ENCODE results near the gene ZNHIT2.

DNA sequence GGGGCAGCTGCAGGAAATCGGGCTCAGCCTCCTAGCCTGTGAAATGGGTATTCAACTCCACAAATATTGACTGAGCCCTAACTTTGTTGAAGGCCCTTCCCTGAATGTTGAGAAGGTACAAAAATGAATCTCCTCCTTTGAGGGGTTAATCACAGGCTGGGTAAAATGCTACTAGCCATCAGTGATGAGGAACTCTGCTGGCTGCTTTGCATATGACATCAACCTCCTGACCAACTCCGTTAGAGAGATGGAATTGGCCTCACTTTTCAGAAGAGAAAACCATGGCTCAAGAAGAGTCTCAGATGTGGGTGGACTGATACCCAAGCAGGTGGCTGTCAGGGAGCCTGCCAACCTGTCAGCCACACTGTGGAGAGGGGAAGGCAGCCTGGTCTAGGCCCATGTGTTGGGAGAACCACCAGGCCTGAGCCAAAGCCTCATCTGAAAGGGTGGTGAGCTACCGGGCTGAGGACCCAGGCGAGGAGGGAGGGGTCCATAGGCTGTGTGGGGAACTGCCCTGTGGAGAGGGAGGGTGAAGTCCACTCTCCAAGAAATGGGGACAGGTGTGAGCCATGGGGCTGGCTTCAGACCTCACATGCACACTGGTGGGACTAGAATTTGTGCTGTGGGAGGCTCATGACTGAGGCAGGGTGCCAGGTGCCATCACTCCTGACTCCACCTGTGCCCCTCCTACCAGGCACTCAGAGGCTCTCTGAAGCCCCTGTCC is 45.4 kb downstream of the ZNHIT2 start:
- no peak for TF ChIP-seq MAFK (IDR thresholded peaks at IDR 0.05; ENCODE audit: low read depth, low read length)
- TF ChIP-seq, protein P1, sequence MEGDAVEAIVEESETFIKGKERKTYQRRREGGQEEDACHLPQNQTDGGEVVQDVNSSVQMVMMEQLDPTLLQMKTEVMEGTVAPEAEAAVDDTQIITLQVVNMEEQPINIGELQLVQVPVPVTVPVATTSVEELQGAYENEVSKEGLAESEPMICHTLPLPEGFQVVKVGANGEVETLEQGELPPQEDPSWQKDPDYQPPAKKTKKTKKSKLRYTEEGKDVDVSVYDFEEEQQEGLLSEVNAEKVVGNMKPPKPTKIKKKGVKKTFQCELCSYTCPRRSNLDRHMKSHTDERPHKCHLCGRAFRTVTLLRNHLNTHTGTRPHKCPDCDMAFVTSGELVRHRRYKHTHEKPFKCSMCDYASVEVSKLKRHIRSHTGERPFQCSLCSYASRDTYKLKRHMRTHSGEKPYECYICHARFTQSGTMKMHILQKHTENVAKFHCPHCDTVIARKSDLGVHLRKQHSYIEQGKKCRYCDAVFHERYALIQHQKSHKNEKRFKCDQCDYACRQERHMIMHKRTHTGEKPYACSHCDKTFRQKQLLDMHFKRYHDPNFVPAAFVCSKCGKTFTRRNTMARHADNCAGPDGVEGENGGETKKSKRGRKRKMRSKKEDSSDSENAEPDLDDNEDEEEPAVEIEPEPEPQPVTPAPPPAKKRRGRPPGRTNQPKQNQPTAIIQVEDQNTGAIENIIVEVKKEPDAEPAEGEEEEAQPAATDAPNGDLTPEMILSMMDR (IDR thresholded peaks at IDR 0.05; ENCODE audit: control extremely low read depth in 1 of 3, insufficient read depth in 1 of 3, low read depth in 1 of 3, low read length in 3 of 3) = no peak
- no peak for TF ChIP-seq ZNF274 (IDR thresholded peaks at IDR 0.05; ENCODE audit: borderline replicate concordance, extremely low read depth, low read length)
- TF ChIP-seq, protein P2, sequence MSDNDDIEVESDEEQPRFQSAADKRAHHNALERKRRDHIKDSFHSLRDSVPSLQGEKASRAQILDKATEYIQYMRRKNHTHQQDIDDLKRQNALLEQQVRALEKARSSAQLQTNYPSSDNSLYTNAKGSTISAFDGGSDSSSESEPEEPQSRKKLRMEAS (IDR thresholded peaks at IDR 0.05) = no peak
- TF ChIP-seq POLR2A (IDR thresholded peaks at IDR 0.05; ENCODE audit: control extremely low read depth in 1 of 2, low read depth in 2 of 2, low read length in 2 of 2) = no peak
- TF ChIP-seq, protein P3, sequence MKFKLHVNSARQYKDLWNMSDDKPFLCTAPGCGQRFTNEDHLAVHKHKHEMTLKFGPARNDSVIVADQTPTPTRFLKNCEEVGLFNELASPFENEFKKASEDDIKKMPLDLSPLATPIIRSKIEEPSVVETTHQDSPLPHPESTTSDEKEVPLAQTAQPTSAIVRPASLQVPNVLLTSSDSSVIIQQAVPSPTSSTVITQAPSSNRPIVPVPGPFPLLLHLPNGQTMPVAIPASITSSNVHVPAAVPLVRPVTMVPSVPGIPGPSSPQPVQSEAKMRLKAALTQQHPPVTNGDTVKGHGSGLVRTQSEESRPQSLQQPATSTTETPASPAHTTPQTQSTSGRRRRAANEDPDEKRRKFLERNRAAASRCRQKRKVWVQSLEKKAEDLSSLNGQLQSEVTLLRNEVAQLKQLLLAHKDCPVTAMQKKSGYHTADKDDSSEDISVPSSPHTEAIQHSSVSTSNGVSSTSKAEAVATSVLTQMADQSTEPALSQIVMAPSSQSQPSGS (IDR thresholded peaks at IDR 0.05; ENCODE audit: low read length) = no peak
- no peak for TF ChIP-seq KDM1A (IDR thresholded peaks at IDR 0.05; ENCODE audit: borderline replicate concordance, low read length)
- TF ChIP-seq EZH2 (IDR thresholded peaks at IDR 0.05; ENCODE audit: low read depth, low read length, severe bottlenecking) = no peak
- TF ChIP-seq SP2 (IDR thresholded peaks at IDR 0.05; ENCODE audit: low read length) = no peak
- no peak for TF ChIP-seq EP300 (IDR thresholded peaks at IDR 0.05; ENCODE audit: borderline replicate concordance in 1 of 2, low read depth in 2 of 2, low read length in 2 of 2)
- no peak for TF ChIP-seq POLR2AphosphoS5 (IDR thresholded peaks at IDR 0.05; ENCODE audit: low read depth, low read length)
- no peak for TF ChIP-seq GABPA (IDR thresholded peaks at IDR 0.05; ENCODE audit: borderline replicate concordance, insufficient read depth, low read length)
- no peak for TF ChIP-seq KDM5A (IDR thresholded peaks at IDR 0.05; ENCODE audit: low read length)
- TF ChIP-seq CEBPB (IDR thresholded peaks at IDR 0.05; ENCODE audit: low read depth, low read length) = no peak
